Gastroesophageal sphincter (tissue), 3 donors: ENCODE data around the gene TMEM144.

Experiments
- EP300 ChIP-seq: sonication (generic); formaldehyde crosslinking; IDR thresholded peaks from one replicate; pipeline ENCODE4 v1.6.1; 2017; ENCODE audit warnings: antibody characterized with exemption, mild to moderate bottlenecking
- TF ChIP-seq, protein P1 (sequence below), 4 experiments: fragments of 200-600 bp in 2 of 4; fragments of 450-650 bp in 2 of 4; sonication (generic) in 1 of 4; IDR thresholded peaks; one replicate each; pipeline ENCODE4 v1.5.1; 2017 to 2019; ENCODE audit warnings: antibody characterized with exemption in 4 of 4, mild to moderate bottlenecking in 2 of 4, moderate library complexity in 2 of 4

DNA sequence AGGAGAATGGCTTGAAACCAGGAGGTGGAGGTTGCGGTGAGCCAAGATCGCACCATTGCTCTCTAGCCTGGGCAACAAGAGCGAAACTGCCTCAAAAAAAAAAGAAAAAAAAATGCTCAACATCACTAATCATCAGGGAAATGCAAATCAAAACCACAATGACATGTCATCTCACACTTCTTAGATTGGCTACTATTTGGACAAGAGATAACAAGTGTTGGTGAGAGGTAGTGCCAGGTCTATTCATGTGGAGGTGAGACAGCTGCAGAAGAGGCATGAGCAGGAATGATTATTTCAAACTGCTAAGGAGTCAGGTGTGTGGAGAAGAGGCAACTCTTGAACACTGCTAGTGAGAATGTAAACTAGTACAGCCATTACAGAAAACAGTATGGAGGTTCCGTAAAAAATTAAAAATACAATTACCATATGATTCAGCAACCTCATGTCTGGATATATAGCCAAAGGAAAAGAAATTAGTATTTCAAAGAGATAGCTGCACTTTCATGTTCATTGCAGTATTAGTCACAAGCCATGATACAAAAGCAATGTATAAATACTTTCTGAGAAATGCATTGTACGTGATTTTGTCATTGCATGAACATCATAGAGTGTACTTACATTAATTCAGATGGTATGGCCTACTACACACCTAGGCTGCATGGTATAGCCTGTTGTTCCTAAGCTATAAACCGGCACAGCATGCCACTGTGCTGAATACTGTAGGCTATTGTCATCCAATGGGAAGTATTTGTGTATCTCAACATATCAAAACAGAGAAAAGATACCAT is 75.3 kb downstream of the TMEM144 start:
- TF ChIP-seq EP300 = no peak
- TF ChIP-seq, protein P1, sequence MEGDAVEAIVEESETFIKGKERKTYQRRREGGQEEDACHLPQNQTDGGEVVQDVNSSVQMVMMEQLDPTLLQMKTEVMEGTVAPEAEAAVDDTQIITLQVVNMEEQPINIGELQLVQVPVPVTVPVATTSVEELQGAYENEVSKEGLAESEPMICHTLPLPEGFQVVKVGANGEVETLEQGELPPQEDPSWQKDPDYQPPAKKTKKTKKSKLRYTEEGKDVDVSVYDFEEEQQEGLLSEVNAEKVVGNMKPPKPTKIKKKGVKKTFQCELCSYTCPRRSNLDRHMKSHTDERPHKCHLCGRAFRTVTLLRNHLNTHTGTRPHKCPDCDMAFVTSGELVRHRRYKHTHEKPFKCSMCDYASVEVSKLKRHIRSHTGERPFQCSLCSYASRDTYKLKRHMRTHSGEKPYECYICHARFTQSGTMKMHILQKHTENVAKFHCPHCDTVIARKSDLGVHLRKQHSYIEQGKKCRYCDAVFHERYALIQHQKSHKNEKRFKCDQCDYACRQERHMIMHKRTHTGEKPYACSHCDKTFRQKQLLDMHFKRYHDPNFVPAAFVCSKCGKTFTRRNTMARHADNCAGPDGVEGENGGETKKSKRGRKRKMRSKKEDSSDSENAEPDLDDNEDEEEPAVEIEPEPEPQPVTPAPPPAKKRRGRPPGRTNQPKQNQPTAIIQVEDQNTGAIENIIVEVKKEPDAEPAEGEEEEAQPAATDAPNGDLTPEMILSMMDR (IDR thresholded peaks at IDR 0.05) = no peak
